Adrenal gland (tissue), 5 donors: Measurements from ENCODE around the gene ZNF813.

ENCODE experiments used
- POLR2A ChIP-seq, 2 donors: fragments of 450-650 bp; IDR thresholded peaks; one replicate each; pipeline ENCODE4 v1.6.1; 2017; ENCODE audit warnings: antibody characterized with exemption in 2 of 2, mild to moderate bottlenecking in 2 of 2, moderate library complexity in 1 of 2
- TF ChIP-seq, protein P1 (sequence below), 6 experiments: fragments of 450-650 bp in 4 of 6; fragments of 200-600 bp in 2 of 6; sonication (generic) in 1 of 6; IDR thresholded peaks; 1 replicate in 5 of 6; 2 replicates in 1 of 6; pipeline versions ENCODE4 v1.5.1 to v1.8.0; 2016 to 2021; ENCODE audit warnings: antibody characterized with exemption in 6 of 6, mild to moderate bottlenecking in 2 of 6, moderate library complexity in 1 of 6
- donor health status: DM: no; HTN: no; CAD: no.

DNA sequence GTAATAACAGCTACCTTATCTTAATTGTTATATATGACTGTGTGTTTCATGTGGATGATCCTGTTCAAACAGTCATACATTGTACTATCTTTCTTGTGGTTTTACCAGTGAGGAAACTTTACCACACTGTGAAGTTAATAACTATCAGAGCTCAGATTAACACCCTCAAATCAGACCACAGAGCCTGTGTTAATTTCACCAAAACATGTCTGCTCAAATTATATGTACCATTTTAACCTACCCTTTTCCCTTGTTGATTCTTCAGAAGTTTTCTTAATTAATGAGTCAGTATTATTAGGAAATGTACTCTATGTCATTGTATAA lies 68.7 kb downstream of the ZNF813 start:
- TF ChIP-seq, protein P1, sequence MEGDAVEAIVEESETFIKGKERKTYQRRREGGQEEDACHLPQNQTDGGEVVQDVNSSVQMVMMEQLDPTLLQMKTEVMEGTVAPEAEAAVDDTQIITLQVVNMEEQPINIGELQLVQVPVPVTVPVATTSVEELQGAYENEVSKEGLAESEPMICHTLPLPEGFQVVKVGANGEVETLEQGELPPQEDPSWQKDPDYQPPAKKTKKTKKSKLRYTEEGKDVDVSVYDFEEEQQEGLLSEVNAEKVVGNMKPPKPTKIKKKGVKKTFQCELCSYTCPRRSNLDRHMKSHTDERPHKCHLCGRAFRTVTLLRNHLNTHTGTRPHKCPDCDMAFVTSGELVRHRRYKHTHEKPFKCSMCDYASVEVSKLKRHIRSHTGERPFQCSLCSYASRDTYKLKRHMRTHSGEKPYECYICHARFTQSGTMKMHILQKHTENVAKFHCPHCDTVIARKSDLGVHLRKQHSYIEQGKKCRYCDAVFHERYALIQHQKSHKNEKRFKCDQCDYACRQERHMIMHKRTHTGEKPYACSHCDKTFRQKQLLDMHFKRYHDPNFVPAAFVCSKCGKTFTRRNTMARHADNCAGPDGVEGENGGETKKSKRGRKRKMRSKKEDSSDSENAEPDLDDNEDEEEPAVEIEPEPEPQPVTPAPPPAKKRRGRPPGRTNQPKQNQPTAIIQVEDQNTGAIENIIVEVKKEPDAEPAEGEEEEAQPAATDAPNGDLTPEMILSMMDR (IDR thresholded peaks at IDR 0.05) = no peak
- no peak for TF ChIP-seq POLR2A (IDR thresholded peaks at IDR 0.05)
